K562 (cell line): ENCODE results near the gene FMNL2. TPM values are rescaled to one million over a fixed set of nuclear protein-coding genes. Genes with fewer than 3 reads are reported as not detected.

Source experiments
- ATAC-seq: fragments of 200-7000 bp; cut with Tn5 transposase; 3 replicates; pipeline ENCODE4 v1.9.1; 2020; ENCODE audit warnings: moderate library complexity
- BruUV-seq: library from RNA; stranded (reverse); fragments of 400-500 nt; replicated peaks from 2 replicates; lab custom pipeline; 2021; lab: Mats Ljungman, UMichigan
- CTCF ChIA-PET: fragments of 300-600 bp; formaldehyde crosslinking; extraction: SDS; loops from one replicate; lab custom pipeline; 2021; ENCODE audit warnings: low intra/inter-chr PET ratio; lab: Yijun Ruan, JAX
- POLR2A ChIA-PET: fragments of 300-600, 350-650 bp; sonication (Branson Sonifier 250); formaldehyde crosslinking; extraction: SDS; loops from one replicate; lab custom pipeline; 2021; ENCODE audit warnings: antibody characterized with exemption, inconsistent platforms; lab: Yijun Ruan, JAX
- DNase-seq, 4 experiments: peaks; one replicate each; pipeline versions ENCODE4 v3.0.0 to v3.0.0-alpha.2; 2011 to 2018; ENCODE audit warnings: low spot score in 3 of 4, mixed read lengths in 3 of 4; ENCODE audit errors: extremely low read depth in 1 of 4
- FAIRE-seq: peaks from 2 replicates; lab custom pipeline; 2011; peaks lifted over from hg19 to GRCh38; lab: Jason Lieb, UNC
- H2AFZ ChIP-seq: 2 replicates; pipeline ENCODE4 v1.6.0; 2011; ENCODE audit warnings: low read depth, low read length, control low read depth, inconsistent platforms
- H3K27ac ChIP-seq: fragments of 200-600 bp; 3 replicates; pipeline ENCODE4 v1.8.0; 2011; ENCODE audit warnings: low read depth, mild to moderate bottlenecking, control low read depth, inconsistent platforms, low read length, moderate library complexity, mixed read lengths; ENCODE audit errors: extremely low read depth
- H3K27me3 ChIP-seq, 2 experiments: fragments of 300-600 bp in 1 of 2; 2 replicates in 1 of 2; 3 replicates in 1 of 2; pipeline versions ENCODE4 v1.6.0 to v1.8.0; 2011; ENCODE audit warnings: inconsistent platforms in 2 of 2, low read length in 2 of 2, mild to moderate bottlenecking in 1 of 2, mixed read lengths in 1 of 2, moderate library complexity in 1 of 2; ENCODE audit not compliant: control insufficient read depth in 2 of 2, insufficient read depth in 2 of 2
- H3K36me3 ChIP-seq: fragments of 300-600 bp; 3 replicates; pipeline ENCODE4 v1.8.0; 2011; ENCODE audit warnings: mild to moderate bottlenecking, low read length, inconsistent platforms; ENCODE audit not compliant: control insufficient read depth, insufficient read depth
- H3K4me1 ChIP-seq, 2 experiments: fragments of 200-600 bp in 1 of 2; replicated peaks in 1 of 2; 2 replicates in 1 of 2; 3 replicates in 1 of 2; pipeline versions ENCODE4 v1.5.1 to v1.8.0; 2011; ENCODE audit warnings: inconsistent platforms in 2 of 2, low read length in 2 of 2, mild to moderate bottlenecking in 1 of 2, mixed read lengths in 1 of 2, moderate library complexity in 1 of 2; ENCODE audit not compliant: control insufficient read depth in 2 of 2, insufficient read depth in 2 of 2
- H3K4me2 ChIP-seq: 2 replicates; pipeline ENCODE4 v1.6.1; 2011; ENCODE audit warnings: low read length, control low read depth, inconsistent platforms, mixed read lengths; ENCODE audit not compliant: insufficient read depth
- H3K4me3 ChIP-seq: fragments of 200-600 bp; sonication (generic), shearing (Covaris generic); 2 replicates; pipeline ENCODE4 v1.5.1; 2016; ENCODE audit warnings: control low read depth, inconsistent platforms
- H3K79me2 ChIP-seq: fragments of 200-600 bp; 3 replicates; pipeline ENCODE4 v1.8.0; 2011; ENCODE audit warnings: low read length, inconsistent platforms; ENCODE audit not compliant: control insufficient read depth, insufficient read depth
- H3K9ac ChIP-seq, 2 experiments: 2 replicates each; pipeline versions ENCODE4 v1.6.0 to v1.6.1; 2011; ENCODE audit warnings: low read depth in 2 of 2, low read length in 2 of 2, control low read depth in 1 of 2, inconsistent platforms in 1 of 2, mild to moderate bottlenecking in 1 of 2, mixed read lengths in 1 of 2; ENCODE audit not compliant: insufficient read depth in 1 of 2
- H3K9me1 ChIP-seq: one replicate; pipeline ENCODE4 v1.6.0; 2011; ENCODE audit warnings: inconsistent platforms, mild to moderate bottlenecking, low read length, moderate library complexity; ENCODE audit not compliant: control insufficient read depth, insufficient read depth
- H3K9me3 ChIP-seq: replicated peaks from 2 replicates; pipeline ENCODE4 v1.5.1; 2011; ENCODE audit warnings: low read depth, low read length, inconsistent platforms; ENCODE audit not compliant: control insufficient read depth, insufficient read depth
- H4K20me1 ChIP-seq: replicated peaks from 2 replicates; pipeline ENCODE4 v1.6.1; 2011; ENCODE audit warnings: low read length, inconsistent platforms, mixed read lengths; ENCODE audit not compliant: control insufficient read depth, insufficient read depth
- COPS2 ChIP-seq: fragments of 450-650 bp; conservative IDR thresholded peaks from 2 replicates; pipeline ENCODE4 v1.6.1; 2016; ENCODE audit warnings: mild to moderate bottlenecking, moderate library complexity
- EGR1 ChIP-seq: fragments of 450-650 bp; conservative IDR thresholded peaks from 2 replicates; pipeline ENCODE4 v1.6.1; 2017; ENCODE audit warnings: mild to moderate bottlenecking
- HDGF ChIP-seq: fragments of 450-650 bp; IDR thresholded peaks from 2 replicates; pipeline ENCODE4 v1.6.1; 2016
- IRF1 ChIP-seq: sonication (generic); formaldehyde crosslinking; IDR thresholded peaks from 2 replicates; pipeline ENCODE4 v1.8.0; 2022; ENCODE audit warnings: missing genetic modification reagents, mild to moderate bottlenecking, borderline replicate concordance
- JUND ChIP-seq, 2 experiments: IDR thresholded peaks; 2 replicates in 1 of 2; 3 replicates in 1 of 2; pipeline ENCODE4 v1.6.1; 2011; ENCODE audit warnings: borderline replicate concordance in 2 of 2, low read depth in 2 of 2, low read length in 2 of 2, improper control_type of control experiment in 1 of 2, missing biosample characterization in 1 of 2, missing genetic modification characterization in 1 of 2, missing genetic modification reagents in 1 of 2
- PTBP1 ChIP-seq: fragments of 200-400 bp; formaldehyde crosslinking; IDR thresholded peaks from 2 replicates; pipeline ENCODE4 v1.6.1; 2017; ENCODE audit warnings: low read depth, low read length
- RBM25 ChIP-seq: fragments of 200-400 bp; formaldehyde crosslinking; IDR thresholded peaks from 2 replicates; pipeline ENCODE4 v1.6.1; 2018; ENCODE audit warnings: low read length, low read depth, moderate library complexity; ENCODE audit not compliant: severe bottlenecking
- STAG1 ChIP-seq: sonication (generic); formaldehyde crosslinking; IDR thresholded peaks from 2 replicates; pipeline ENCODE4 v1.5.0; 2020; ENCODE audit warnings: missing genetic modification reagents, borderline replicate concordance
- THRAP3 ChIP-seq: fragments of 450-650 bp; IDR thresholded peaks from 2 replicates; pipeline ENCODE4 v1.6.1; 2016; ENCODE audit warnings: mild to moderate bottlenecking, inconsistent platforms, borderline replicate concordance
- U2AF1 ChIP-seq: fragments of 200-400 bp; formaldehyde crosslinking; optimal IDR thresholded peaks from 2 replicates; pipeline ENCODE3; 2017; ENCODE audit warnings: mild to moderate bottlenecking, low read depth, low read length, moderate library complexity
- ZBTB33 ChIP-seq: sonication (generic); formaldehyde crosslinking; IDR thresholded peaks from 2 replicates; pipeline ENCODE4 v1.8.1; 2023; ENCODE audit warnings: mild to moderate bottlenecking, missing genetic modification reagents
- ZNF318 ChIP-seq, 2 experiments: fragments of 450-650 bp; IDR thresholded peaks; 2 replicates each; pipeline ENCODE4 v1.6.1; 2016; ENCODE audit warnings: mild to moderate bottlenecking in 2 of 2, borderline replicate concordance in 1 of 2, low read depth in 1 of 2, moderate library complexity in 1 of 2
- WGBS: fragments of 100-300 bp; shearing (Covaris generic); methylation state at CpG from one replicate; pipeline ENCODE4 v1.1.6; 2016; ENCODE audit warnings: low coverage, mixed read lengths; ENCODE audit not compliant: insufficient coverage; ENCODE audit errors: missing lambda C conversion rate; 5-methylcytosine and 5-hydroxymethylcytosine counted together
- in situ Hi-C: fragments of 300-500 bp; cut with MboI; formaldehyde crosslinking; loops from 4 replicates; pipeline ENCODE4 v1.15.0; 2018; ENCODE audit warnings: inconsistent platforms, mixed read lengths
- intact Hi-C: fragments of 100-400 bp; cut with micrococcal nuclease; formaldehyde crosslinking; loops from 2 replicates; pipeline ENCODE4 v1.14.2; 2022
- polyA plus RNA-seq, 8 experiments: library from polyadenylated mRNA; depleted of rRNA in 4 of 8; stranded (reverse) in 5 of 8; unstranded in 3 of 8; fragments of >200 nt; fragmentation: Nextera tagmentation in 2 of 8; fragmentation: Illumina TruSeq in 1 of 8; extraction: Ambion mirVana in 2 of 8; extraction: Trizol in 1 of 8; gene quantifications; 2 replicates each; pipeline versions ENCODE4 v1.2.1 to v1.2.3, GENCODE V29; 2011 to 2014; ENCODE audit warnings: inconsistent platforms in 1 of 8, missing spikeins in 1 of 8
- total RNA-seq, 7 experiments: library from RNA; depleted of rRNA in 6 of 7; stranded (reverse); fragments of >200 nt in 6 of 7; fragmentation: Illumina TruSeq in 2 of 7; extraction: Trizol in 2 of 7; gene quantifications; 2 replicates each; pipeline versions ENCODE4 v1.2.1 to v1.2.3, GENCODE V29; 2011 to 2021; ENCODE audit warnings: low replicate concordance in 1 of 7

The FMNL2 gene
- total and polyA plus RNA-seq, 9 of the 15 experiments (the other 6 are each of a cell fraction or from before 2014, with no cell fraction given): 0.15 to 0.49 (median 0.24) TPM; not detected in 1

- FAIRE-seq (no peak), DNase-seq (no peak), ATAC-seq (no peak)
- no peaks in the 10 kb centered on the region for H3K36me3 ChIP-seq
- H3K27ac ChIP-seq: no peak overlapping the region
- no peaks in the 10 kb centered on the region for H3K79me2 ChIP-seq
- peaks cover 0 to 2% of the 10 kb centered on the region in 2 experiments; a peak in 1 of 5 replicates for H3K4me1 ChIP-seq
- H3K9me1 ChIP-seq: no peaks in the 10 kb centered on the region
- no peak overlapping the region for H3K4me3 ChIP-seq
- intact Hi-C loops: no loop called here
- CTCF ChIA-PET: no interaction called here
- no peak overlapping the region for H2AFZ ChIP-seq
- WGBS: 0% methylated on average over 2 of the region's 2 CpGs
- in situ Hi-C loops: no loop called here
- H3K4me2 ChIP-seq: no peak overlapping the region
- POLR2A ChIA-PET: no interaction called here
- H4K20me1 ChIP-seq: no peaks in the 10 kb centered on the region
- no peak overlapping the region for H3K9ac ChIP-seq
- BruUV-seq: no TSS peak
- H3K9me3 ChIP-seq: no peaks in the 10 kb centered on the region
- peaks cover 5 to 16% of the 10 kb centered on the region in 2 experiments for H3K27me3 ChIP-seq
- TF ChIP-seq ZNF318 (IDR thresholded peaks at IDR 0.05; ENCODE audit: borderline replicate concordance in 1 of 2, low read depth in 1 of 2): no peak
- TF ChIP-seq STAG1: no peak
- no peak for TF ChIP-seq THRAP3
- no peak for TF ChIP-seq EGR1
- no peak for TF ChIP-seq RBM25
- no peak for TF ChIP-seq JUND (IDR thresholded peaks at IDR 0.05; ENCODE audit: borderline replicate concordance, low read depth, low read length)
- TF ChIP-seq JUND (tag; IDR thresholded peaks at IDR 0.05; ENCODE audit: borderline replicate concordance, low read depth, low read length): no peak
- no peak for TF ChIP-seq IRF1 (CRISPR knock-in tag)
- TF ChIP-seq COPS2: no peak
- TF ChIP-seq PTBP1: no peak
- no peak for TF ChIP-seq ZBTB33 (CRISPR knock-in tag)
- no peak for TF ChIP-seq U2AF1
- TF ChIP-seq HDGF: no peak
These were observed 56.3 kb downstream of the FMNL2 start for GRCh38 chr2:152391318-152391717.
